Measurements from ENCODE around the gene MLN.

Gene MLN

DNA sequence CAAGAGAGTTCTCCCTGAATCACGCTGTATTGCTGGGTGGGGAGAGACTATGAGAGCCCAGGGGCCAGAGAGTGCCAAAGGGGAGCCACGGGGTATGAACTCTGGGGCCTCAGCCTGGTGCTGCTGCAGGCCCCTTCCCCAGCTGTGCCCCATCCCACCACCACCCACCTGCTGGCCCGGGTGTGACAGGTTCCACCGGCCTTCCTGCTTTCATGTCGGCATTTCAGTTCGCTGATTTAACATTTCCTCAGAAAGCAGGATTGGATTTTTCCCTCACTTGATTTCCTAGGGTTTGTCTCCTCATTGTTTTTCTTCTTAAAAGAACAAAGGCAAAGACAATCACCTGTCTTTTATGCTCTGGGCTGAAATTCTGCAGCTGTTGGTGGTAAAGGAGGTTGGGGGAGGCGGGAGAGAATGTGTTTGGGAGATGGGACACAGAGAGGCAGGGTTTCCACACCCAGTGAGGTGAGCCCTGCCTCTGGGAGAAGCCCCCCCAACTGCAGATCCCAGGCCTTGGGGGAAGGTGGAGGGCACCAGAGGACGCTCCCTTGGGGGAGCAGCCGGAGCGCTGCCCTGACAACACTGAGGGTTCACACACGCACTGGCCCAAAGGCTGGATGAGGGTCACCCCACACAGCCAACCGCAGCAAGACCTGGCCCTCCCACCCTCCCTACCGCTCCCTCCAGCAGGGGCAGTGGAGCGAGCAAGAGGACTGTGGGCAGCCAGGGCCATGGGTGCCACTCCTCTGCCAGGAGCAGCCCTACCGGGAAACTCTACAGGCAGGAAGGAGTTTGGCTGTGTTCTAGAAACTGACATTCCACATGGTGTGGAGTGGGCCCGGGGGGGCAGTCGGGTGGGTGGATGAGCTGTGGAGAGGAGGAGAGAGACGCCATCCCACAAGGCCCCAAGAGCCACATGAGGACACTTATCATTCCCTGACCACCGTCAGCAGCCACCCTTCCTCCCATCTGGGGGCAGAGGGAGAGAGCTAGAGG is 10.5 kb upstream of the MLN start:
- no peak for DNase-seq

DNA sequence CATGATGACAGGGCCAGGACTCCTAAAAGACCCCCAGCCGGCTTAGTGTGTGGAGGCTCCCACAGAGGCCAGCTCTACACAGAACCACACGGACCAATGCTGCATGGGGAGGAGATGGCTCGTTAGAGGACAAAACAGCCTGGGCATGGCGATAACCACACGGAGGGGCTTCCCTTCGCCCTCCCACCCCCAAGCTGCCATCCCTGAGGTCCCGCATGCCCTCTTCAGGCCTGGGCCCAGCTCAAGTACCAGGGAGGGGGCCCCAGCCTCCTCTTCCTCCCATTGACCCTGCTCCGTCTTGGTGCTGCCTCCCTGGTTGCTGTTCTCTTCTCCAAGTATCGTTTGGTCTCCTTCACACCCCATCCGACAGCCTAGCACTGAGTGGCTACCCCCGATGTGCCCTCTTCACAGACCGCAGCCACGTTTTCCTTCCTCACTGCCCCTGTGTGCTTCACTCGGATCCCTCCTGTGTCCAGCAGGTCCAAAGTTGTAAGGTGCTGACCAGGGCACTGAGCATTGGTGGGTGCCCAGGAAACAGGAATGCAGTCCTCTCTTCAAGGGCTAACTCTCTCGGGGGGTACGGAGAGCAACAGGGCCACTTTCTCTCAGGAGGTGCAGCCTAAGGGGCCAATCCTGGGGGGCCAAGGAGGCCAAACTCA is 9.6 kb upstream of the MLN start:
- DNase-seq: no peak

DNA sequence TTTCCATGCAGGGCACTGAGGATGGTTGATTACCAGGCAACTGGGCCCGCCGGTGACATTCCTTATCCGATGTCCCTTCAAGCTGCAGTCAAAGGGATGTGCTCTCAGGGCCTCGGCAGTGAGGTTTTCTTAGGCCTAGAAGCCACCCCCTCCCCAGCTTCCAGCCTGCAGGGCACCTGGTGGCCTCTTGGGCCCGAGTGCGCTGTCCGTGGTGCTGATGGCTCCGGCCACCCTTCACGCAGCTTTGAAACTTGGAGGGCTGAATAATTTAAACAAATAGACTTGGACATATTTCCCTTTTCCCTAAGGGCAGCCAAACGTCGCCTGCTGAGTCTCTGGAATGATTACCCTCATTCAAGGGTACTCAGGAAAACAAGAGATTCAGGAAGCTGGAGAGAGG is 8.9 kb upstream of the MLN start:
- peak; percentile 66 for DNase-seq

DNA sequence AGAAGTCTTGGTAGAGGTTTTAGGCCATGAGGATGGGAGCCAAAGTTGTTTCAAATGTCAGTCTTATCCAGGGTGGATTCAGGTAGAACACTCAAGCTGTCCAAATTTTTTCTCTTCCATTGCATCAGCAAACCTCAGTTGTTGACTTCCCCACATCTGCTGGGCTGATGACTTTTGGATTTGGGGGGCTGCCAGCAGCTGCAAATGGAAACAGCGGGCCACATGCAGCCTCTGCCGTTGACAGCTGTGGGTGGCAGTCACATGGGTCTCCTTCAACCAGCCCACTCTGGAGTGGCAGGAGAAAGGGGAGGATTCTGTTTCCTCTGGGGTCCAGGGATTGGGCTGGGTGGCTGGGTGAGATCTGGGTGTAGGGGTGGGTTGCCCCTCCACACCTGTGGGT is 5.8 kb upstream of the MLN start:
- DNase-seq: no peak

DNA sequence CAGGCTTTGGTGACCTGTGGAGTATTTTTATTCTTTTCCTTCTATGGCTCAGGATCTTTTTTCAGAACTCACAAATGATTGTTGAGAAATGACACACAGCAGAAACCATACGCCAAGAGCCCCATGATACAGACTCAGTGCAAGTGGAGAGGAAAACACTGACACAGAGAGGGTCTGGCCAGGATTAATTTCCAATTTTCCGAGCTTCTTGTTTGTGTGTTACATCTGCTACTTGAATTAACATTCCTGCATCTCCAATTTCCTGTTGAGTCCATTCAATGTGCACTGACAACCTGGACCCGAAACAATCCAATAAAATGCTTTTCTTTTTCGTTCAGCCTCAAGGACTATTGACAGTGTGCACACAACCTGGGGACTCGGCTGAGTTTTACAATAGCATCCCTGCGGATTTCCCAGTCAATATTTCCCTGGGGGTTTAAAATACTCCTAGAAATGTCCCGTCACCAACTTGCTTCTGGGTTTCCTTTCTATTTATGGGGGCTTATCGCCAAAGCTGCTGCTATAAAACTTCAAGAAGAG is 4.9 kb upstream of the MLN start:
- DNase-seq: no peak

DNA sequence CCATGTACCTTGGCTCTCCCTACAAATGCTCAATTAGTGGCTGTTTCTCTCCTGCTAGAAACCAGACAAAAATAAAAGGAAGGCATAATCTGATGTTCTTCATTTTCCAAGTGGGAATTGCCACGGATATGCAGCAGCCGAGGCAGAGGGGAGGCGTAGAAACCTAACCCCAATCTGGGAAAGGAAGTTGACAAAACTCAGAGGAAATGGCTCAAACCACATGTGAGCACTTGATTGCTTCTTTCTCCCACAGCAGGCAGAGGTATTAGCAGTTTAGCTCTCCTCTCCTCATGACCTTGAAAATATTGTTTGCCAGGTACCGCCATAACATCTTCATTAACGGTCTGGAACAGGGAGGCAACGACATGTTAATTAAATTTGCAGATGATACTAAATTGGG is 3.8 kb upstream of the MLN start:
- DNase-seq: no peak

DNA sequence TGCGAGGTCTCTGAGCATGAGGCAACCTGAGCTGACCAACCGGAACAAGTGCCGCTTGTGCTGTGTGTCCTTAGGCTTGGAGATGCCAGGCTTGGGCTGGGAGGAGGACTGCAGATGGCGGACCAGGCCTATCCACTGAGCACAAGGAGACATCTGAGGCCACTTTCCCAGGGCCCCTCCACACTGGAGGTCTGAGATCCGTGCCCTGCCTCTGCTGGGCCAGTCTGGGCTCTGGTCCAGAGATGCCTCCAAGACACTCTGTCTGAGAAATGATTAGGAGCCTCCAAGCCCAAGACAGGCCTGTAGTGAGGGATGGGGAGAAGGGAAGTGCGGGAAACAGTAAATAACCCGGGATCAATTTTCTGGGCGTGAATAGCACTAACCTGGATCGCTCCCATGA is 3.0 kb upstream of the MLN start:
- DNase-seq: no peak

DNA sequence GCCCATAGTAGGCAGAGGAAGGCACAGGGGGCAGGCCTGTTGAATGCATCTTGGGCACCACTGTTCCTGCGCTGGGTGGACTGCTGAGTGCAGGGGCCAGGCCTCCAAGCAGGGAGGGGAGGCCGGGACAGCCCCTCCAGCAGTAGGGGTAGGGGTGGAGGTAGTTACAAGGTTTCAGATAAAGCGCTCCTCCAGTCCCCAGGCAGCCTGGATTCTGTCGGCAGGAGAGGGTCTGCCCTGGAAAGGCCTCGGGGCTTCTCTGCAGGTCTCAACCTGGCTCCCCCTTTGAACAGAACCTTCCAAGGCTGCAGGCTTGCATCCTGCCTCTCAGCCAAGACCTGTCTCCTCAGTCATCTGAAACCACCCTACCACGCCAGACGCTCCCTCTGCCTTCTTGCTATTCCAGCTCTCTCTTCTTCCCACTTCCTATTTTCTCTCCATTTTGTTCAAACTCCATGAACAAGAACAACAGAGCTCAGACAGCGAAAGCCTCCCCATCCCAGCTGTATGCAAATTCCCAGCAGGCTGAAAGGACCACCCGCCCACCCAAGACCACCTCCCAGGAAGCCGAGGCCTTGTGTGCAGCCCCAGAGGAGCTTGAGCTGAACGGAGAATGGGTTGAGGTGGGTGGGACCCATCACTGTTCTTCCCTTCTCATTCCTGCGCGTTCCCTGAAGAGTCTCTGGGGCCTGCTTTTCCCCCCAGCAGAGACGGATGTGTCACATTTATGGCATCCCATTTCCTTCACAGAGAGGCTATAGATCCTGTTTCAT is 1.4 kb downstream of the MLN start:
- no peak for DNase-seq

DNA sequence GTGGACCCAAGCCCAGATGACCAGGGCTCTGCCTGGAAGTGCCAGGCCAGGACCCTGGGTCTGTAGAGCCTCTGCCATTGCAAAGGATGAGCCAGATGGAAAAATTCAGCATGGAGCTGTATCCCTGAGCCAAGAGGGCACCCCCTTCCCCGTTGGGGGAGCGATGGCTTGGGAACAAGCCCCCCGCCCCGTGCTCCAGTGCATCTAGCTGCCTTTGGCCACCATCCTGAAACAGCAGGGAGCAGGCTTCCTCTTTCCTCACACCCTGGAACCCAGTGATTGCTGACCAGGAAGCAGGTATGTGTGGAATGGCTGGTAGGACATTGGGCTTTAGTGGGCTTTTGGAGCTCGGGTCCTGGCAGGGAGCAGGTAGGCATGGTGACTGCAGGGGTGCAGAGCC is 2.2 kb downstream of the MLN start:
- no peak for DNase-seq

DNA sequence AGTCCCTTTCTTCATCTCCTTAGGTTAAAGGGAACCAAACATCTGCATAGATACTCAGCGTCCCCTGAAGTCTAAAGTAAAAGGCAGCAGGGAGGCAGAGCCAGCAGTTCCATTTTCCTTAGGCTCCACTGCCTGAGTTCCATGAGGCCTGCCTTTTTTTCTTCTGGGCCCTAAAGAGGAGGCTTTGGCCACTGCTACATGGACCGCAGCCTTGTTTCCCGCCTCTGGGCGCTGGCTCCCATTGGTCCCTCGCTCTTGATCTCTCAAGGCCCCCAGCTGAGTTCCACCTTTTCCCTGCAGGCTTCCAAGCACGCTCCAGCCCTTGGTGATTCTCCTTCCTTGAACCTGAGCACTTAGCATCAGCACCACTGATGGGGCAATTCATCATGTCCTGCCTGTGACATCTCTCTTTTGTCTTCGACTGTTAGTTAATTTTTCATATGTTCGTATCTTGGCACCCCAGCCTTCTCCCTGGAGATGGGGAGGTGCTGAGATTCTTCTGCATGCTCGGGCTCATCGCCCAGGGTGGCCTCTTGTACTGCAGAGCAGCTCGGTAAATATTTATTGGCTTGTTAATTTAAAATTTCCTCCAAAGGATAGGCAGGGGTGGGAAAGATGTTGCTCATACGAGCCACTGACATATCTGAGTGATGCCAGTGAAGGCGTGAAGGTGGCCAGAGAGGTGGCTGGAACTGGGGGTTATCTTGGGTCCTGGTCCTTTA is 3.4 kb downstream of the MLN start:
- DNase-seq: no peak

DNA sequence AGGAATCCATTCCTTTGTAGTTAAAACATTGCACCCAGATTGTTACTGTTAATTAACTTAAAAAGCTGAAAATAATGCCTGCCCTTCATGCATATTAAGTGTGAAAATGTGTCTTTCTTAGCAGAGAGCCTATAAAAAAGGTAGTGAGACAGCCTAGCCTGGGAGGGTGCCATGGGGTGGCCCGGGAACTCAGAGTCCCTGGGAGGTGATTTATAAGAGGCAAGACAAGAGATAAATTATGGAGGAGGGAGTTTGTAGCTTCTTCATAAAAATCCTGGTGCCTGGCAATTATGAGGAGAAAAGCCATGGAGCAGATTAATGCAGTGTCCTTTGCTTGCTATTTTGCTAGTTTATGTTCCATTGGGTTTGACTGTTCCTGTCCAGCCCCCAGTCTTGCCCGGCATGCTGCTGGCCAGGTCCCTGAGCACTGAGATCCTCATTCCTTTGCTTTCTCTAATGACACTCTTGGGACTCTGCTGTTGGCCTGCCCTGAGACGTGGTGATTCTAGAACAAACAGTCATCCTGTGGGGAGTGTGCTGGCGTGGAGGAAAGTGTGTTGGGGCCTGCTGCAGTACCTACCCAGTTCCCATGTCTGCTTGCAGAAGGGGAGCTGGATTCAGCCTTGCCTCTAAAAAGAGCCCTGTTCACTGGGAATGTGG is 4.2 kb downstream of the MLN start:
- DNase-seq: no peak

DNA sequence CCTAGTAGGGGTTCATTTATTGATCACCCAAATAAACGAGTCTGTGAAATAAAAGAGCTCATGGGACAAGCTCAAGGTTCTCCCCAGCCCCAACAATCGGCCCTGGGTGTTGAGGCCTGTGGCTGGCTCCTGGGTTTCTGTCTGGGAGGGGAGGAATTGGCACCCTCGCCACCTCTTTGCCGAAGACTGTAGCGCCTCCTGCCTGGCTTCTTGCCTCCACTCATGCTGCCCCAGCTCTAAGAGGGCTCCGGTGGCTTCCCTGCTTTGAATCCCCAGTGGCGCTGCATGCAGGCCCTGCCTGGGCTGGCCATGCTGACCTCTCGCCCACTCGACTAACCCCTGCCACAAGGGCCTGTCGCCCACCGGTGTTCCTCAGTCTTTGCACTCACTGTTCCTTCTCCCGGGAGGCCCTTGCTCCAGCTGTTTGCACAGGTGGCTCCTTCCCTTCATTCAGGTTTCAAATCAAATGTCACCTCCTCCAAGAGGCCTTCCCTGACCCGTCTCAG is 5.4 kb downstream of the MLN start:
- no peak for DNase-seq

DNA sequence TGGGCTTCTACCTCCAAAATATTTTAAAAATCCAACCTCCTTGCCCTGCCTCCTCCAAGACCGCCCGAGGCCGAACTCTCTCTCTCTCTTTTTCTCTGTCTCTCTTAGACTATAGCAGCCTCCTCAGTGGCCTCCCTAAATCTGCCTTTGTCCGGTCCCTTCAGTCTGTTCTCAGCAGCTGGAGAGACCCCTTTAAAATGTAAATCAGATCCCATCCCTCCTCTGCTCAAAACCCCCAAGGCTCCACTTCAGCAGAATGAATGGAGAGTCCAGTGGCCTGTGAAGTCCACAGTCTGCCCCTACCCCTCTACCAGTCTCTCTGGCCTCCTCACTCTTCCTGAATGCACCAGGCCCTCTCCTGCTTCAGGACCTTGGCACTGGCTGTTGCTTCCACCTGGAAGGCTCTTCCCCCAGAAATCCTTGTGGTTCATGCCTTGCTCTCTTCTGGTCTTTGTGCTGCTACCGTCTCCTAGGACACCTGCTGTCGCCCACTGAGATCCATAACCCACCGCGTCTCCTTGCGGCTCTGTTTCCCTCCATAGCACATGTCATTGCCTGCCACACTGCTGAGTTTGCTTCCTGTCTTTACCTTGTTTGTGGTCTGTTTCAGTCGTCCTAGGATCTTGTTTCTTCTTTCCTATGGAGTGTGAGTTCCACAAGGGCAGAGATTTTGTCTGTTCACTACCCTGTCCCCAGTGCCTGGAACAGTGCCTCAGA is 6.0 kb downstream of the MLN start:
- no peak for DNase-seq

DNA sequence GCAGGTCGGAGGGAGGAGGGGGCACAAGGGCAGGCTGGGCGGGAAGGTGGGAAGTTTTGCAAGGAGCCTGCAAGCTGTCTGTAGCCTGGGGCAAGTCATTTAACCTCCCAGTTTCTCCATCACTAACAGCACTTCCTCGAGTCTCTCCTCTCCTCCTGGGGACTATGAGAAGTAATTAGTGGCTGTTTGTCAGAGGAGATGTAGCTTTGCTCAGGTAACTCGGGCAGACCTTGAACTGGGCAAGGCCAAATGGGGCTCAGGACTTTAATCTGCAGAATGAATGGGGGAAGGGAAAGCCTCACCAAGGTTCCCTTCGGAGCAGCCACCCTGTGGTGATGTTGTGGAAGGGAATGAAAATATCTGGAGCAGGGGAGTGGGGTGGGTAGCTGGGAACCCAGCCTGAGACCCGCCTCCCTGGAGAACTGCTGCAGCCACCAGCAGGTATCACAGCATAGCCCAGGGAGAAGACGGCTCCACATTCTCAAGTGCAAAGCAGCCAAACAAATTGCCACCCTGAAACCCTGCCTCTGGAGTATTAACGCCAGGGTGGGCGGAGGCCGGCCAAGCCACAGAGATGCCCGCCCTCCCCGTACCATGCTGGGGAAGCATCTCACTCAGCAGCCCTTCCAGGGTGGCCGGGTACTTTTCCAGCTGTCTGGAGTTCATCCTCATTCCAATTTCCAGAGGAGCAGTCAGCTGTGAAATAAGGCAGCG is 8.7 kb downstream of the MLN start:
- no peak for DNase-seq

DNA sequence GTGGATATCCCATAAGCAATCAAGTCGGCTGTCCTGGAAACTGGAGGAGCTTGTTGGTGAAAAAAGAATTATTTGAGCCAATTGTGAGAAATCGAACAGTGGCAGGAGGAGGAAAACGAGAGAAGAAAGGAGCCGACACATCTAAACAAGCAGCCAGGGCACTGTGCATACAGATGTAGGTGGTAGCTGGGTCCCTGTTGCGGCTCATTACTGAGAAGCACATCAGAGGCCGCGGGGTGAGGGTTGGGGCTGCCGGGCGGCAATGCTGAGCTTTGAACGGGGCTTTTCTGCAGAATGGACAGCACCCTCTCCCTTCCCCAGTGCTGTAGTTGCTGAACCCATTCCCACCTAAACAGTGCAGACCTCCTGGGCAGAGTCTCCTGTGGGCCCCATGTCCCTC is 10.8 kb downstream of the MLN start:
- DNase-seq: no peak

DNA sequence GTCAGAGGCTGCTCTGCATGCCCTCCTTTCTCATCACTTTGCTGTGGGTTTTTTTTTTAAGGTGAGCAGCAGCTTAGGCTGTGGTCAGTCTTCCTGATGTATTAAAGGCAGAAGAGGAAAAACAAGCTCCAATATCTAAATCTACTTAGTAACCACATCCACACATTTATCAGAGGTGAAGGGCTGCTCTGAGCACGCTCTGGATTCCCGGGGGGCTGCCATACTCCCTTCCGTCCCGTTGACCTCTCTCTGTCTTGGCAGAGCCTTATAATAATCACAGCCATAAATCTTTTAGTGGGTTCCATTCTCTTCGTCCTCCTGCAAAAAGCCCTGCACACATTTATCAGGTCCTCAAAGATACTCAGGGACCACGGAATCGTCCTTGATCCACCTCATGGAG is 12.2 kb downstream of the MLN start:
- no peak for DNase-seq

DNA sequence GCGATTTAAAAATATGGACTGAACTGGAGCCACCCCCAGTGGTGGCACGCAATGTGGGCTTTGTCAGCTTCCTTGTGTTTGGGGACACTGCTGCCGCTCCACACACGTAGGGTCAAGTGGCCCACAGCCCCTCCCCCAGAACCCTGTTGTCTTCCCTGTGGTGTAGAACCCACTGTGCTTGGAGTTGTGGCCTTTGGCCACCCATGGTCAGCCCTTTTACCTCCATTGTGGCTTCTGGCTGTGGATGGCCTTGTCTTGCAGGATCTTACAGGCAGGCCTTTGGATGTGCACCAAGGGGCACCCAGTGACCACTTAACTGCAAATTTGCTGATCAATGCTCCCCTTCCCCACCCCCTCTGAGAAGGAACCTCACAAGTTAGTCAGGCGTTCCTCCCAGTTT is 12.9 kb downstream of the MLN start:
- DNase-seq: no peak

DNA sequence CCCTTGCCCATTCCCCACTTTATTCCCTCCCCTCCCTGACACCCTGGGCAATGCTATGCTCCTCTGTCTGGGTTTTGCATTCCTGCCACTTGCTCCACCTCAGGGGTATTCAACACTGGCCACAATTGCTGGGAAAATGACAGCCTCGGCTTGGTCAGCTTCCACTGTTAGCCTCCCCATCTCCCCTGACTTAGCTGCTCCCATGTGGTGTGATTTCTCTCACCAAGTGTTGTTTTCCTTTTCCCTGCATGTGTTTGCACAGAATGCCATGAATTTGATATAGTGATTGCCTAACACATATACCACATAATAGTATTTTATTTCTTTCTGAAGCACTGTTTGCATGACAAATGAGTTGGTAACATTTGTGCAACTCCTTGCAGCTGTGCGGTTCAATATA is 13.4 kb downstream of the MLN start:
- DNase-seq: no peak

DNA sequence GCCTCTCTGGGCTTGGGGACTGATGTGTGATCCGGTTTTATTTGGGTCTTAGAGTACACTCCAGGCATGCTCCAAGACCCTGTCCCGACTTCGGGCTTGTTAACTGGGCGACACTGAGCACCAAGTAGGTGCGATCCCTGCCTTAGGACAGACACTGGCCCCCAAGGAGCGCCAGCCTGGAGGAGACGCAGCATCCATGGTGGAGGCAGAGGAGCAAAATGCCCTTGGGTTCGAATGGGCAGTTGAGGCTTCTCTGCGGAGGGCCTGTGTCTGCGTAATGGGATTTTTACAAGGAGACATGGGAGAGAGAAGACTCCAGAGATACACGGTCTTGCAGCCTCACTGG is 14.3 kb downstream of the MLN start:
- no peak for DNase-seq

DNA sequence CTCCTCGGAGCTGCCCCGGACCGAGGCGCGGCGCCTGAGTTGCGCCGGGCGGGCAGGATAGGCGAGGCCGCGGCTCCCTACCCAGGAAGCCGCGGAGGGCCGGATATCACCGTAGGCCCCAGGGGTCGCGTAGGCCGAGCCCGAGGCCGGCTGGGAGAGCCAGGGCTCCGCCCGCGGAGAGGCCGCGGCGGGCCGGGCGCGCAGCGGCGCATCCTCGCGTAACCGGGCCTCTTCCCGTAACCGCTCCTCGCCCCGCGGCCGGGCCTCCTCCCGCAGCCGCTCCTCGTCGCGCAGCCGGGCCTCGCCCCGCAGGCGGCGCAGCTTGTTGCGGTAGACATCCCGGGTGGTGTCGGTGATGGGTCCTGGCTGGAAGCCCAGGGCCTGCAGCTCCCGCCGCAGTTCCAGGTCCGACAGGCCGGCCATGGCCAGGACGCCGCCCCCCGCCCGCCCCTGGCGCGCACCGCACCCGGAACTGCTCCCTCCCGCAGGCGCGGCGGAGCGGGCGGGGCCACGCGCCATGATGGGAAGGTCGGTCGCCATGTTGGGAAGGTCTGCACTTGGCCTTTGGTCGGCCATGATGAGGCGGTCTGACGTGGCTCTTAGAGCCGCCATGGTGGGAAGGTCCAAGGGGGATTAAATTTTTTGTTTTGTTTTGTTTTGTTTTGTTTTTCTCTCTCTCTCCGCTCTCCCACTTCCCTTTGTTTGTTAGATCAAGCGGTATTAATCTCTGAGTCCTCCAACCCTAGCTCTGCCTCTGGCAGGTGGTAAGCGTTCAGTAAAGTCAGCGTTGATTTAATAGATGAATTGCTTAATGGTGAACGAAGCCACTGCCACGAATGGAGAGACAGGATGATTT is 14.9 kb downstream of the MLN start, which contains the start of gene LEMD2:
TSS of gene LEMD2 (minus strand) at position 437 of the 856 bp plus-strand sequence. CDS start at position 423, 14 bp downstream.
- peak; percentile 98 for DNase-seq
